CD4-positive, alpha-beta T cell treated with Interleukin-21 for 1 hour (primary cell): ENCODE measurements around the gene TM4SF1.

ENCODE experiments used
- DNase-seq: peaks from one replicate; pipeline ENCODE4 v3.0.0-alpha.2; 2020

Gene TM4SF1

DNA sequence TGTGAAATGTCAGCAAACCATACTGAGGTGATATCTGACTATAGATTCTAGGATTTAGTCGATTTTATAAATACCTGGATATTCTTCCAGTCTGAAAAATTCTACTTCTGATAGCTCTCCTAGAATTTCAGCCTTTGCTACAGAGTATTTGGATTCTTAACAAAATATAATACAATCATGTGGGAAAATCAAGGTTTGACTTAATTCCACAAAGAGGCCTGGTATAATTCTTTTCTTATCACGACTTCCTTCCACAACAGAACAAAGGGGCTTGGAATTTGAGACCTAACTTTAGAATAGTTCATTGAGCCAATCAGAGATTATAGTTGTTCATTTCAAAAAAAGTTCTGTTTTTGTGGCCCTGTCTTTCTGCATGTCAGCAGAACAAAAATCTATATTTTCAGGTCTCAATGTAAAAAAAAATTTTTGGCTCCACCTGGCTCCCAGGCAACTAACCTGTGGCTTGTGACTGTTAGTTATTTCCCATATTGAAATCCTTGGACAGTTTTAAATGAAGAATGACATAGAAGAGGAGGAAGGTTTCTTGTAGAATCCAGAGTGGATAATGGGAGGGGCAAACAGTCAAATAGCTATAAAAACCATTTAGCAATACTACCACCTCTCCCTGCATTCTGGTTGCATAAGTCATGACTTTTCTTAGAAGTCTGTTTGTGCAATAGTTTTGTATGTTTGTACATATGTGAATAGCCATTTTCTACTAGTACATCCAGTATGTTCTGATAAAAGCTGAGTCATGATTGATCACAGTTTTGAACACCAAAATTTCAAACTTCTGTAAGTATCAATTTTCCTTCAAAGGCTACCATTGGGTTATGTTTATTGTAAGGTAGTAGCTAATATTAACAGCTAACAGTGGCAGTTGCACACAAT is 4.0 kb downstream of the TM4SF1 start:
- no peak for DNase-seq

GRCh38 chr3:149371723-149372114 is 5.7 kb downstream of the TM4SF1 start:
- DNase-seq: no peak

DNA sequence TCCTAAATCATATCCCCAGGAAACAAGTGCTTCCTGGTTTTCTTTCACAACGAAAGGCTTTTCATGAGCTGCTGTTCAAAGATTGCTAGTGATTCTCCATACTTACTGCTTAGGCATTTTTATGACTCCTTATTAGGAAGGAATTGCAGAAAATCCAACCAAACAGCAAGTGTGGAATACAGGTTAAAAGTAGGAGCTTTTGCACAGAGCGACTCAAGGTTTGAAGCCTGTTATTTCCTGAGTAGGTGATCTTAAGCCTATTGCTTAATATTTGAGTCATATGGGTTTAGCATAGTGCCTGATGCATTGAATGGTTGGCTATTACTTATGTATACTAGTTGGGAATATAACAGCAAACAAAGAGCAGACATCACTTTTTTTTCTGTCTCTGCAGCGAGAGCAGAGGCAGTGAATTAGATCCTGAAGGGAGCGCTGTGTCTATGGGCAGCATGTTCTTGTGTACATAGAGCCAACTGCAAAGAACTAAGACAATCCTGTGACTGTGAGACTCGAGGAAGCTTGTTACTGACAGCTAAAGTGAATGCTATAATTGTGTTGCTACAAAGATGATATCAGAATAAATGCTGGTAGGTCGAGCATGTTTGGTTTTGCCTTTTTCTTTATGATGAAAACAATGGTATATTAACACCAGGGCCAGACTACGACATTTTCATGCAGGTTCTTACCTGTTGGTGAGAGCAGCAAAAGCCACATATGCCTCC is 6.3 kb downstream of the TM4SF1 start:
- no peak for DNase-seq

GRCh38 chr3:149369991-149370866 is 7.2 kb downstream of the TM4SF1 start:
- no peak for DNase-seq

GRCh38 chr3:149368674-149369497 is 8.6 kb downstream of the TM4SF1 start:
- no peak for DNase-seq

DNA sequence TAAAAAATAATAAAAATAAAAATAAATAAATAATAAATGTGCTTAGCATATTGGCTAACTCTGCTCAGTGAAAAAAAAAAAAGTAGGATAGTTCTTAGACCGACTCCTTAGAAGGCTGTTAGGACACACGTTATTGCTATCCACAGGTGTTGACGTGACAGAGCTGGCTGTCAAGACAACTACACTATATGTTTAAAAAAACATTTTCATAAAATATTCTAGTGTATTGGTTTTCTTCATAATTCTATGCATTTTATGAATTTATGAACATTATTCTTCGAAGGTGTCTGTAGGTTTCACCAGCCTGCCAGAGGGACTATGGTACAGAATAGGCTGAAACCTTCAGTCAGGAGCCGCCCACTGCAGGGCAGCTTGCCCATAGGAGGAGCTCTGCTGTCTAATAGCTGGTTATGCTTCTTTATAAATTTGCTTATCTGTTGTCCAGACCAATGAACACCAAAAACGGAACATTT is 9.2 kb downstream of the TM4SF1 start:
- DNase-seq: no peak

- DNase-seq: no peak
Observed at GRCh38 chr3:149366941-149367840, 10.3 kb downstream of the TM4SF1 start.

GRCh38 chr3:149366031-149366430 is 11.4 kb downstream of the TM4SF1 start:
- DNase-seq: no peak

DNA sequence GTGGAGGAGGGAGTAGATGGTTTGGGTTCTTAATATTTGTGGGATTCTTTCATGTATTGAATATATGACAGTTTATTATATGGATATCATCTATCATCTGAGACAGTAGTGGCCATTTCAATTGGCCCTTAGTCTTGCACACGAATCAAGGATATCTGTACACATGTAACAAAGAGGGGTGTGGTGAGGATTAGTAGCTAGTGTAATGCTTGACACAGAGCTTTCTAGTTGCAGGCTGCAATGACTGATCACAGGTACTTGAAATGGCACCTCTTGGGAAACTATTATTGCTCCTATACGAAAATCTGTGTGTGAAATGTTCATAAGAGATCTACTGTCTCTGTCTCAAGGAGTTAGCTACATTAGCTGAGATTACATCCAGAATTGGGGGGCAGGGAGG is 12.8 kb downstream of the TM4SF1 start:
- no peak for DNase-seq

DNA sequence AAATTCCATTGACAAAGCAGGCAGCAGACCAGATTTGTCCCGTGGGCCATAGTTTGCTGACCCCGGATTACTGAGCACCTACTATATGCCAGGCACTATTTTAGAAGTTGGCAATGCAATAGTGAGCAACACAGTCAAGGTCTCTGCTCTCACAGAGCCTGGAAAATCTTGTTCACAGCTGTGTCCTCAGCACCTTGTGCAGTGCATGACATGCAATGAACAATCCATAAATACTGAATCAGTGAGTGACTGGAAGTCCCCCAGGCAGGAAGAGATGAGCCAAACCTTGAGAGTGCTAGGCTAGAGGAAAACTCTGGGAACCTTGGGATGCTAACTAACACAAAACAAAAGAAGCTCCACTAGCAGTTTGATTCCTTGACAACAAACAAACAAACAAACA is 14.4 kb downstream of the TM4SF1 start:
- DNase-seq: no peak

- no peak for DNase-seq
Observed at GRCh38 chr3:149362366-149362765, 15.1 kb downstream of the TM4SF1 start.

- DNase-seq: no peak
Observed at GRCh38 chr3:149356630-149357029, 20.8 kb downstream of the TM4SF1 start.

DNA sequence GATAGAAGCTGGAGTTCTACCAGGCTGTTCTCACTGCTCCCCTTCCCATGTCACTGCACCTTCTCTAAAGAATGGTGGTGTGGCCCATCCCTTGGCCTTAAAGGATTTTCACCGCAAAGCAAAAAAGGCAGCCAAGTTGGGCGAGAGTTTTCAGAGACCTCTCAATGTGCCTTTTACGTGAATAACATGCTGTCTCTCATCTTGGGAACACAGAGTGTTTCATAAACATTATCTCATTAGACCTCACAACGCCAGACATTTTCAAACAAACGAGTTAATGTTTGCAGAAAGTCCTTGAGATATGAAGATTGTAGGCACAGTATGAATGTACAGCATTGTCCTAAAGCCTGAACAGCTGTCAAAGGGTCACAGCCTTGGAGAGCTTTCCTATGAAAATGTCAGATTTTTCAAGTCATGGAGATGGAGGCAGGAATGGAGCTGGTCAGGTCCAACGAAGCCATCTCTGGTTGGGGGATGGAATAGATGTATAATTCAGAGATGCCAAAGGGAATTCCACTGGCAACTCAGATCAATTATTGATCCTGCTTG is 21.3 kb downstream of the TM4SF1 start:
- no peak for DNase-seq

- DNase-seq: no peak
Observed at GRCh38 chr3:149353581-149354184, 23.8 kb downstream of the TM4SF1 start.

DNA sequence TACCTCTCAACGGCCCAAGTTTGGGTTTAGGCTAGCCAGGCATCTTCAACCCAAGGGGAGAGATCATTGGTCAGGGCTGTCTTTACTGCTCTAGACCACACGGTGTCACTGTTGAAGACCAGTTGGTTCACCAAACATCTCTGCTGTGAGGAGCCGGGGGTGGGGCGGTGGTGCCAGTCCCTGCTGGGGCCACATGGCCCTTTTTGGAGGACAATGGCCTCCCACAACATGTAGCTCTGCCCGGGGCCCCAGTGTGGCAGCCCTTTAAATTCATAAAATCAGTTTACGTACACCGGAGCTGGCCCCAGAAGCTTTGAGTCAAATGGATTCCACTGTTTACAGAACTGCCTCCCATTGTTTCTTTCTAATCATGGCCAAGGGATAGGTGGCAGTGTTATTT is 24.9 kb downstream of the TM4SF1 start:
- DNase-seq: no peak

GRCh38 chr3:149343951-149344350 is 33.5 kb downstream of the TM4SF1 start:
- peak; percentile 9 for DNase-seq

- no peak for DNase-seq
Observed at GRCh38 chr3:149342413-149343380, 34.8 kb downstream of the TM4SF1 start.

DNA sequence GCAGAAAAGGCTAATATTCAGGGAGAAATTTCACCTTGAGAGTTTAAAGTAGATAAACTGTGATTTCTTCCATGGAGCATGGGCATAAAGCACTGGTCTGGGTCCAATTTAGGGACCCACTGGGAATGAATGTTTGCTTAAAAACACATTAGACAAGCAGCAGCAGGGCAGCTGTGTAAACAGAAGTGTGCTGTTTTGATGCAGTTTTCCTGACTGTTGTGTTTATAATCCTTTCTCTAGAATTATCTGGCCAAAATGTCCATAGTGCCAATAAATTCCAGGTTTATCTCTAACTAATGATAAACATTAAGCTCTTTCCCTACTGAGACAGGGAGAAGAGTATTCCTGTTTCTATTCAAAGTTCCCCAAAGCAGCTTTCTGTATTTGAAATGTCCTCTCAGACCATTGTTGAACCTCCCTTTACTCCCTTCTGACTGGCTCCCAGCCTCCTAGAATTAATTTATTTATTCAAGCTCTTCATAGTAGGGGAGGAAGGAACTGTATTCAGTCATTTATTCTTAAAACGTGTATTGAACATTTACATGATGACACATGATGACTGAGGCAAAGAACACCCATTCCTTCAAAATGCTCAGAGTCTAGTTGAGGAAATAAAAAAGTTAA is 37.0 kb downstream of the TM4SF1 start:
- no peak for DNase-seq

GRCh38 chr3:149339931-149340309 is 37.5 kb downstream of the TM4SF1 start:
- DNase-seq: no peak
